Measurements from ENCODE around the gene WDR3.
A peak's percentile ranks its signal among the peaks of the same experiment; 100 is the strongest.
"Not testable (repeated sequence)": the region's sequence is repeated elsewhere in the genome, so short reads cannot be mapped to it uniquely, and the experiment has no call there.

Gene WDR3

DNA sequence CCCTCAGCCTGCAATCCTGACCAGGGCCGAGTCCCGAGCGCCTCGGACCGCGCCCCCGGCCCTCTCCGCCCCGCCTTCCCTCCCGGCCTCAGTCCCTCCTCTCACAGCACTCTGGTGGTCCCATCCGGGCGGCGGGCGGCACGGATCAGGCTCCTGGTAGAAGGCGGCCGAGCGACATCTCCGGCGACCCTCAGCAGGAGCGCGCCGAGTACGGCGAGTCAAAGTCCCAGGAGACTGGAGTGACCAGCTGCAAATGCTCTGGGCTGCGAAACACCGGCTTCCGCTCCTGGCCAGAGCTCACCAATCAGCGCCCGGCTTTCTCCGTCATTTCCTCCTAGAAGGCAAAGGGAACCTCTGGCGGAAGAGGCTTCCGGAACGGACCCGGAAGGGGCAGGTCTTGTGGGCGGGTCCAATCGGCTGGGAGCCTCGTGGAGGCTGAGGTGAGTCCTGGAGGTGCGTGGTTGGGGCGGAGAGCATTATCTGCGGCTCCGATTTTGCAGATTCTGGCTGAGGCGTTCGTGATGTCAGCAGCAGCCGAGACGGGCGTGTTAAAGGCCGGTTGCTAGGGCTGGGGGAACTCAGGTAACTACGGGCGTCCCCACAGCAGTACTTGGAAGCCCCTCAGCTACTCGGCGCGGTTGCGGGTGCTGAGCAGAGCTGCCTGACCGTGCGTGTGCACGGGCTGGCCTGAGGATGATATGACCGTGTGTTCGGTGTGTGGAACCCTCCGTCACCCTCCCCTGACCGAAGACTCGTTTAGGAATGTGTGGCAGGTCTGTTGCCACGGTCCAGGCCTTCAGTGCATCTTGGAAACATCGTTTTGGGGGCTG, at the start of gene WDR3, which contains the start of gene GDAP2:
WDR3 (plus strand) TSS at position 397 of the 830 bp plus-strand sequence. CDS start 3,581 bp downstream, outside the sequence.
GDAP2 (minus strand) TSS at position 279 of the 830 bp plus-strand sequence. CDS start 9,264 bp downstream, outside the sequence.
- DNase-seq: peak; percentile 95 to 96

- no peak for DNase-seq
These were observed 45.9 kb upstream of the WDR3 start for GRCh38 chr1:117883616-117884015.

- no peak for DNase-seq
These were observed 43.3 kb upstream of the WDR3 start for GRCh38 chr1:117886101-117886795.

GRCh38 chr1:117890452-117890851, 39.1 kb upstream of the WDR3 start:
- DNase-seq: no peak

DNA sequence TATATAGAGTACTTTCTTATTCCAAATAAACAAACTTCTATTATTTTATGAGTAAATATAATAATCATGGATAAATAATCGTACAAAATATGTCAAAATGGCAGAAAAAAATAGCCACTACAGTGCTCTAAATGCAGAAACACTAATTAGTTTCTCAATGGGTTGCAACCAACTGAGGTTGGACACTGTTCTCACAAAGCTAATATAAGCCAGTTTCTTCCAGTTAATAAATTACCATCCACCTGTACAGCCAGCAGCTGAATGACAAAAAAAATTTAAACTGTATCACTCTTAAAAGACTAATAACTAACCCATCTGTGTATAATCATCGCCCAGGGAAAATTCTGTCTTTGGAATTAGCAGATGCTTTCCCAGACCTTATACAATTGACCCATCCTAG, 37.0 kb upstream of the WDR3 start:
- DNase-seq: no peak

GRCh38 chr1:117894078-117894477, 35.5 kb upstream of the WDR3 start:
- no peak for DNase-seq

DNA sequence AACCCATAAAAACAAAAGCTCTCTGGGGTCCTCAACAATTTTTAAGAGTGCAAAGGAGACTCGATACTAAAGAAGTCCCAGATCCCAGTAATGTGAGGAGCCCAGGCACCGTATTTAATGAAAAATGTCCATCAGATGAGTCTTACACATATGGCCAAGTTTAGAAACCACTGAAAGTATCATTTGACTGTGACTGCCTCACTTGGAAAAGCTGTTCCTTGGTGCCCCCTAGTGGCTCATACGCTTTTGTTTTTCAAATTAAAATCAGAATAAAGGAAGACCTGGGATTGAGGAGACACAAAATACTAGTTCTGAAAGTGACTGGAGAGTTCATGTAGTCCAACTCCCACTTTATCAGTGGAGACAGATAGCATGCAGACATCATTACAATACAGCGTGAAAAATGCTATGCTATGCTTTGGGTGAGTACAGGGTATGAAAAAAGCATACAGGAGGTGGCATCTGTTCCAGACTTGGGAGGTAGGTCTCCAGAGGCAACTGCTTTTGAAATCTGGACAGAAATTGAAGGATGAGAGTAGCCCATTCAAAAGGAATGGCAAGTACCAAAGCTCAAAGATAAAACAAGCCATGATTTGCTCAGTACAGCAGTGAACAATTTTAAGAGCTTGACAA, 33.9 kb upstream of the WDR3 start:
- peak; percentile 68 to 74 for DNase-seq

DNA sequence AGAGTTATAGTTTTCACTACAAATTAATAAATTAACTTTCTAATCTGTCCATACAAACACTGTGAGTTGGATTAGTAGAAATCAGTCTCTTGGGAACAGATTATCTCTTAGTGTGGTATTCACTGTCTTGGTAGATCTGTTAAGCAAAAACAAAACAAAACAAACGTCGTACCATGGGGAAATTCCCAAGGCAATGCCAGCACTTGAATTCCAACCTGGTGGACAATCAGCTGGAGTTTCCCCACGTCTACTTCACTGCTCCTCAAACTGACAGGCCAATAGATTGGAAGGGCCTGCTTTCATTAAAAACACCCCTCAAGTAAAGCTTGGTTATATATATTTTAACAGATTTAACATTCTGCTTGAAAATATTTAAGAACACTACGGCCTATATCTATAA, 32.0 kb upstream of the WDR3 start:
- no peak for DNase-seq

- DNase-seq: no peak
These were observed 29.7 kb upstream of the WDR3 start for GRCh38 chr1:117899801-117900200.

- no peak for DNase-seq
These were observed 26.6 kb upstream of the WDR3 start for GRCh38 chr1:117902944-117903343.

GRCh38 chr1:117904485-117904884, 25.1 kb upstream of the WDR3 start:
- DNase-seq: no peak

DNA sequence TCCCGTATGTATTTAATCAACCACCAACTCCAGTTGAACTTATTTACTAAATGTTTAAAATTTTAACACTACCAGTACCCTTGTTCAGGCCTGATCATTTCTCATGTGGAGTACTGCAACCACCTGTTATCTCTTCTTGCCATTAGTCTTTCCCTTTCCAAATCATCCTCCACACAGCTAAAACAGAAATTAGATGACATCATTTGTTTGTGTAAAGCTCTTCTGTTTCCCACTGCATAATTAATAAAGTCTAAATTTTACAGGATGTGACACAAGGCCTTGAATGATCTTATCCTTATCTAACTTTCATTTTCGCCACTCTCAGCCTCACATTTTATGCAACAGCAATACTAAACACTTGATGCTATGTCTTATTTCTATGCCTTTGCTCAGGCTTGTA, 24.5 kb upstream of the WDR3 start:
- no peak for DNase-seq

DNA sequence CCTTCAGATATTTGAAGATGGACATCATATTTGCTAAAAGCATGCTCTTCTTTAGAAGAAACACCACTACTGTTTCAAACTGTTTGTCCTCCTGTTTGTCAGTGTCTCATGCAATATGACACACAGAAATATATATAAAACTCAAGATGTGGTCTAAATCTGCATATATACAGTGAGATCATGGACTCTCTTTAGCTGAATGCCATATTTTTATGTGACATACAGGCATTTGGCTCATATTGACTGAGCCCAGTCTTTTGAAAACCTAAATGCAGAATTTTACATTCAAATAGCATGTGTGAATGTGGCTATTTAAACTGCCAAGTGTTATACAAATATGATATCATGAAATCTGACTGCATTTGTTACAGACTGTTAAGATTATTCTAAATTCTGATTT, 18.5 kb upstream of the WDR3 start:
- no peak for DNase-seq

DNA sequence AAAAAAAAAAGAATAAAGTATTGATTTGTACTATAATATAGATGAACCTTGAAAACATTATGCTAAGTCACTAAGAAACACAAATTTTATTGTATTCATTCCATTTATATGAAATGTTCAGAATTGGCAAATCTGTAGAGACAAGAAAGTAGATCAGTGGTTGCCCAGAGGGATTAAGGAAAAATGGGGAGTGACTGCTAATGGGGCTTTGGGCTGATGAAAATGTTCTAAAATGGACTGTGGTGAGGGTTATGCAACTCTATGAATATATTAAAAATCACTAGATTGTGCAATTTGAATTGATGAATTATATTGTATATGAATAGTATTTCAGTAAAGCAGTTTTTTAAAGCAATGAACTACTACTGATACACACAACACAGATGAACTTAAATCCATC, 10.2 kb upstream of the WDR3 start:
- no peak for DNase-seq

DNA sequence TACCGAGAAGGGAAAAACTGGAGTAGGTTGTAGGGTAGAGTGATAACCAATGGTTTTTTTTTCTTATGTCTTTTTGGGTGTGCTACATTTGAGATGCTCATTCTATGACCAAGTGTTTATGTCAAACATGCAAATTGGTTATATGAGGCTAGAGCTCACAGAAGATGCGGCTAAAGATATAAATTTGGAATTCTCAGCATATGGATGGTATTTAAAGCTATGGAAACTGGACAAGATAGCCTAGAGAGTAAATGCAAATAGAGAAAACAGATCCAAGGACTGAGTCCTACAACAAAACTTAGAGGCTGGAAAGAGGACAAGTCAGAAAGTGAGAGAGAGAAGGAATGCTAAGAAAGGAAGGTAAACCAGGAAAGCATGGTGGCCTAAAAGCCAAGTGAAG, 7.5 kb upstream of the WDR3 start:
- no peak for DNase-seq

DNA sequence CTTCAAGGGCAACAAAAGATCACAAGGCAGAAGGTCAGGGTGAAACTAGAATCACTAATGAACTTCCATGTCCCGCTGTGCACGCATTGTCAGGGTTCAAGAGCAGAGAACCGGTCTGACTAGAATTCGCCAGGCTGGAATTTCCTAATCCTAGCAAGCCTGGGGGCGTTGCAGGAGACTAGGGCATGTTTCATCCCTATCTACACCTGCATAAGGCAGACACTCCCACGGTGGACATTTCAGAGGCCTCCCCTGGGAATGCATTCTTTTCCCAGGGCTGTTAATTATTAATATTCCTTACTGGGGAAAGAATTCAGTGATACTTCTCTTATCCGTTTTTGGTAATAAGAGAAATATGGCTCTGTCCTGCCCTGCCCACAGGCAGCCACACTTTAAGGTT, 6.8 kb upstream of the WDR3 start:
- DNase-seq: not testable (repeated sequence)

- no peak for DNase-seq
These were observed 3.6 kb upstream of the WDR3 start for GRCh38 chr1:117925981-117926380.

DNA sequence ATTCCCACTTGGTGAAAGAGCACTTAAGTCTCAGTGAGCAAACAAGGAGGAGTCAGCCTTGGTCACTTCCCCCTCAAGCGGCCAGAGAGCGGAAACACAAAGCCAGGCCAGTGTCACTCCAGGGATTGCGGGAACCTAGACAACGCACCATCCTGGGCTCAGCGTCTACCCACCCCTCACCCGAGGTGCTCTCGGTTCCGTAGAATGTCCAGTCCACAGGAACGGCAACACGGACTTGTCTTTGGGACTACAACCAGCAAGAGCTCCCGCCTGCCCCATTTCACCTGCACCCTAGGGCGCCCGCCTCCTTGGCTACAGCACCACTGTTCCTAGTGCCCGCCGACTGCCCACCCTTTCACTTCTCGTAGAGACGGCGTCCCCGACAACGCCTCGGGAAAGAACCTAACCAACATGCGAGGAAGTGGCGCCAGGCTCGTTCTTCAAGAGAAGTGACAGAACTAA, 627 bp upstream of the WDR3 start:
- no peak for DNase-seq

DNA sequence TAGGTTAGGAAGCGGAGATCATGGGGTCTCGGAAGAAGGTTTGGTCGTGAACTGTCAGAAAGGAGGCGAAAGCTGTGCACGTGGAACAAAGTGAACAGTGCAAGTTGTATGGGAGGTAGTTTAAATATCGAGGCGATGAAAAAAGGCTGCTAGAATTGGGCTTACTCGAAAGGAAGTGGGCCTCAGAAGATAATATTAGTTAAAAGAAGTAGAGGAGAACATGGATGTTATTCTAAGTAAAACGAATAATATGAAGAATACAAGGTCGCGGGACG, 571 bp downstream of the WDR3 start:
- no peak for DNase-seq

DNA sequence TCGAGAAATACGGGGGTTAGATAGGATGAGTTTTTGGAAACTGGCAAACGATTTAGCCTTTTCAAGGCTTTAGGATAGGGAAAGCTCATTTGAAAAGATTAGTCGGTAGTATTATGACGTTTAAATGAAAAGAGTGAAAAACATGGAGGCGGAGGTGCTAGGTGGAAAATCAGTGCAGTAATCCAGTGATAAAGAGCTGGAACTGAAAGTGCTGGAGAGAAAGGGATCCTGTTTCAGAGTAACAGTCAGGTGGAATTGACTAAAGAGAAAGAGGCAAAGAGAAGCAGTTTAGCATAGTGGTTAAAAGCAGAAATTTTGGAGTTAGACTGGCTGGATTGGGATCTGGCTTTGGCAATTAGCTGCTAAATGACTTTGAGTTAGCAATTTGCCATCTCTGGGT, 945 bp downstream of the WDR3 start:
- no peak for DNase-seq

DNA sequence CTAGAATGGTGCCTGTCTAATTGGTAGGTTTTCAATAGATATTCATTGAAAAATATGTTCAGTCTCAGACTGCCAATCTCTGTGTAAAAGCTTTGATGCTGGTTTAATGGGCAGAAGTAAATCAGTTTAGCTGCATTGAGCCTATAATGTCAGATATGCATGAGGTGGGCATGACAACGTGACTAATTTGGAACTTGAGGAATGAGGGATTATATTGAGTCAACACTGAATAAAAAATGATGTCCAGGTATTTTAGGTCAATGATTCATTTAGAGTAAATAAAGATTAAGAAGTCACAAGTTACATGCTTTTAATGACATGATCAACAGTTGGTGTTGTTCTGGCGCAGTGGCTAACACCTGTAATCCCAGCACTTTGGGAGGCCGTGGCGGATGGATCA, 3.0 kb downstream of the WDR3 start:
- no peak for DNase-seq

DNA sequence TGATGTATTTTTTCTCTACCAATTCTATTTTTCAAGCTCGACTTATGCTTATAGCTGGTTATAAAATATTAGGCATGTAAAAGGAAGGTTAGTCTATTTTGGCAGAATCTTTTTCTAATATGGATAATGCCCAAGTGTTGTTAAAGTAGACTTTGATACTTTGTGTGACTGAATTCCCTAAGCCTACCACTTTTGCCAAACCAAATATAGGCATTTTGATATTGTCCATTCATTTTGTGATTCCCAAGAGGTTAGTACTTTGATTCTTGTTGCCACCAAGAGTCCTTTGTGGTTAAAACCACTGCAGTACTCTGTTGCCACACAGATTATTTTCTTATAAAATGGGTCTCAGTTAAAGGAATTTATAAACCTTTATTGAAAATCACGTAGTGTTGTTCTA, 4.2 kb downstream of the WDR3 start:
- no peak for DNase-seq

- DNase-seq: no peak
These were observed 12.8 kb downstream of the WDR3 start for GRCh38 chr1:117942293-117942692.

DNA sequence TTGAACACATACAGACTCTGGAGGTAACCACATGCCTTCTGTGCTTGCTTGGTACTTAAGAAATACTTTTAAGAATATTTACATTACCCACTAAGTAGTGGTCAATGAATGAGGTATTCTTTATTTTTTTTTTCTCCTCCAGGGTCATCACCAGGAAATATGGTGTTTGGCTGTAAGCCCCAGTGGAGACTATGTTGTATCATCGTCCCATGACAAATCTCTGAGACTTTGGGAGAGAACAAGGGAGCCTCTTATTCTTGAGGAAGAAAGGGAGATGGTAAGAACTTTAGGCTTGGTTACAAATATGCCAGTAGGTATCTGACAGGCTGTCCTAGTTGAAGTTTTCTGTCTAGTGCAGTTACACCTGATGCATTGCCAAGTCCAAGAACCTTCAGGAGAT, 22.8 kb downstream of the WDR3 start:
- DNase-seq: no peak

Data from activated T-cell treated with anti-CD3 and anti-CD28 coated beads, Interleukin-2, amount 50 U/mL, for 48 hours (primary cell).